H1 (cell line): ENCODE results near the gene ATP6V1B1.

Source experiments
- ATF2 ChIP-seq: IDR thresholded peaks from 2 replicates; pipeline ENCODE4 v1.6.1; 2012; ENCODE audit warnings: low read length, inconsistent platforms
- BCL11A ChIP-seq, 2 experiments: IDR thresholded peaks; one replicate each; pipeline ENCODE4 v1.6.1; 2011; ENCODE audit warnings: low read depth in 2 of 2, low read length in 2 of 2, mild to moderate bottlenecking in 2 of 2
- CTCF ChIP-seq, 3 experiments: IDR thresholded peaks; 1 replicate in 2 of 3; 2 replicates in 1 of 3; pipeline versions ENCODE4 v1.5.1 to v1.6.1; 2011; ENCODE audit warnings: low read length in 3 of 3, mild to moderate bottlenecking in 3 of 3, inconsistent platforms in 2 of 3, low read depth in 1 of 3, moderate library complexity in 1 of 3; ENCODE audit not compliant: insufficient read depth in 1 of 3; ENCODE audit errors: control extremely low read depth in 1 of 3
- EP300 ChIP-seq, 2 experiments: IDR thresholded peaks; 1 replicate in 1 of 2; 2 replicates in 1 of 2; pipeline ENCODE4 v1.6.1; 2011 to 2012; ENCODE audit warnings: low read depth in 2 of 2, low read length in 2 of 2, mild to moderate bottlenecking in 2 of 2, borderline replicate concordance in 1 of 2, inconsistent platforms in 1 of 2, moderate library complexity in 1 of 2
- EZH2 ChIP-seq: fragments of 200-600 bp; sonication (generic); IDR thresholded peaks from 2 replicates; pipeline ENCODE4 v1.7.1; 2012; ENCODE audit warnings: low read depth, mild to moderate bottlenecking, moderate library complexity, low read length, inconsistent platforms; ENCODE audit not compliant: severe bottlenecking
- GTF2F1 ChIP-seq: IDR thresholded peaks from 2 replicates; pipeline ENCODE4 v1.6.1; 2012; ENCODE audit warnings: low read depth, low read length, improper control_type of control experiment, borderline replicate concordance
- JUN ChIP-seq: IDR thresholded peaks from 2 replicates; pipeline ENCODE4 v1.6.1; 2011; ENCODE audit warnings: low read depth, mild to moderate bottlenecking, improper control_type of control experiment, low read length
- POLR2AphosphoS5 ChIP-seq: IDR thresholded peaks from 2 replicates; pipeline ENCODE4 v1.6.1; 2011; ENCODE audit warnings: low read depth, low read length
- RXRA ChIP-seq: IDR thresholded peaks from 2 replicates; pipeline ENCODE4 v1.6.1; 2011; ENCODE audit warnings: low read depth, mild to moderate bottlenecking, low read length, moderate library complexity; ENCODE audit not compliant: insufficient read depth
- TBP ChIP-seq: IDR thresholded peaks from 2 replicates; pipeline ENCODE4 v1.6.1; 2011; ENCODE audit warnings: low read depth, low read length, improper control_type of control experiment

DNA sequence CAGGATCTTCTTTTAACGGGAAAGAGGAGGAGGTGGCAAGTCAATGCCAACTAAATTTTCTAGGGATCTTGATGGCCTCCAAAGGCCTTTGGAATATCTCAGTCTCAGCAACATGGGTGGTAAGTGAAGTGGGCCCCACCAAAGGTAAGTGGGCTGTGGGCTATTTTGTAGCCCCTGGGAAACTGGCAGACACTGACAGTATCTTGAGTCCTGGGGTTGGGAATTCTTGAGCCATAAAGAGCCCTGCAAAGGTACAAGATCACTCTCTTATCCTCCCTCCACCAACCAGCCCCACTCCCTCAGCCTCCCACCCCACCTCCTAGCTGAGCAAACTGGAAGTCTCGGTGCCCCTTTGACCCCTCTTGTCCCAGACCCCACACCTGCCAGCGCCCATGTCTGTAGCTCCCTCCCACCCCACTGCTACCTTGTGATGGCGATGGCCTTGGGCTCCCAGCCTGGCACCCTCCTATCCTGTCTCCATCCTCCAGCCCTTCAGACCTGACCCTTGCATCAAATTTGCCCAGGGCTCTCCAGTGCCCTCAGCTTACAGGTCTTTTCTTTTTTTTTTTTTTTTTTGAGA, 8.5 kb downstream of the ATP6V1B1 start:
- no peak for TF ChIP-seq CTCF (IDR thresholded peaks at IDR 0.05; ENCODE audit: control extremely low read depth in 1 of 3, insufficient read depth in 1 of 3, low read depth in 1 of 3, low read length in 3 of 3)
- TF ChIP-seq EP300 (IDR thresholded peaks at IDR 0.05; ENCODE audit: borderline replicate concordance in 1 of 2, low read depth in 2 of 2, low read length in 2 of 2): no peak
- TF ChIP-seq POLR2AphosphoS5: no peak
- no peak for TF ChIP-seq RXRA
- no peak for TF ChIP-seq BCL11A (IDR thresholded peaks at IDR 0.05; ENCODE audit: low read depth in 2 of 2, low read length in 2 of 2)
- no peak for TF ChIP-seq EZH2
- no peak for TF ChIP-seq ATF2
- no peak for TF ChIP-seq GTF2F1
- TF ChIP-seq JUN: no peak
- no peak for TF ChIP-seq TBP
